ENCODE results near the gene TECTA.

- TF ChIP-seq CTCF (IDR thresholded peaks at IDR 0.05; ENCODE audit: insufficient read depth, low read length) (no peak), POLR2AphosphoS5 (IDR thresholded peaks at IDR 0.05; ENCODE audit: low read depth) (no peak), REST (IDR thresholded peaks at IDR 0.05; ENCODE audit: insufficient replicate concordance, low read depth) (no peak), SPI1 (IDR thresholded peaks at IDR 0.05; ENCODE audit: borderline replicate concordance, low read depth) (no peak)
Observed at GRCh38 chr11:121153472-121153871, 52.4 kb downstream of the TECTA start.

Data from HL-60 (cell line).